DOHH2 (cell line): Measurements from ENCODE around the gene PLXNB1.

Experiments used
- H3F3A ChIP-seq: fragments of 200-600 bp; sonication (generic), shearing (Covaris generic); 2 replicates; pipeline ENCODE4 v1.6.0; 2016; ENCODE audit warnings: antibody characterized with exemption, mild to moderate bottlenecking; ENCODE audit not compliant: control insufficient read depth, insufficient read depth
- H3K27ac ChIP-seq: fragments of 200-600 bp; sonication (generic); 2 replicates; pipeline ENCODE4 v1.5.1; 2014; ENCODE audit warnings: low read depth, mild to moderate bottlenecking, low read length, moderate library complexity
- H3K27me3 ChIP-seq: fragments of 200-600 bp; sonication (generic); 2 replicates; pipeline ENCODE4 v1.6.1; 2014; ENCODE audit warnings: mild to moderate bottlenecking, low read length, mixed read lengths; ENCODE audit not compliant: control insufficient read depth
- H3K36me3 ChIP-seq: fragments of 200-600 bp; sonication (generic); 2 replicates; pipeline ENCODE4 v1.6.1; 2014; ENCODE audit warnings: mild to moderate bottlenecking, low read length, moderate library complexity, mixed read lengths; ENCODE audit not compliant: control insufficient read depth
- H3K4me1 ChIP-seq: fragments of 200-600 bp; sonication (generic); 2 replicates; pipeline ENCODE4 v1.6.1; 2014; ENCODE audit warnings: mild to moderate bottlenecking, low read length, mixed read lengths; ENCODE audit not compliant: control insufficient read depth
- H3K4me2 ChIP-seq: fragments of 200-600 bp; sonication (generic); 2 replicates; pipeline ENCODE4 v1.6.0; 2014; ENCODE audit warnings: mild to moderate bottlenecking, low read length, moderate library complexity
- H3K4me3 ChIP-seq: fragments of 200-600 bp; sonication (generic); 2 replicates; pipeline ENCODE4 v1.5.1; 2014; ENCODE audit warnings: mild to moderate bottlenecking, low read length, mixed read lengths
- H3K79me2 ChIP-seq: fragments of 200-600 bp; sonication (generic); 2 replicates; pipeline ENCODE4 v1.6.1; 2014; ENCODE audit warnings: mild to moderate bottlenecking, low read length, mixed read lengths; ENCODE audit not compliant: control insufficient read depth
- H3K9me2 ChIP-seq: fragments of 200-600 bp; sonication (generic); replicated peaks from 2 replicates; pipeline ENCODE4 v1.6.1; 2014; ENCODE audit warnings: mild to moderate bottlenecking, low read length, mixed read lengths; ENCODE audit not compliant: control insufficient read depth
- H3K9me3 ChIP-seq: fragments of 200-600 bp; sonication (generic); 2 replicates; pipeline ENCODE4 v1.6.1; 2014; ENCODE audit warnings: antibody characterized with exemption, low read length, mixed read lengths; ENCODE audit not compliant: control insufficient read depth, insufficient read depth
- H4K20me1 ChIP-seq: fragments of 200-600 bp; sonication (generic); 2 replicates; pipeline ENCODE4 v1.6.0; 2014; ENCODE audit warnings: low read depth, mild to moderate bottlenecking, antibody characterized with exemption, low read length, moderate library complexity; ENCODE audit not compliant: control insufficient read depth, insufficient read depth
- CTCF ChIP-seq: fragments of 200-600 bp; sonication (generic); IDR thresholded peaks from one replicate; pipeline ENCODE4 v1.5.1; 2014; ENCODE audit warnings: antibody characterized with exemption, mild to moderate bottlenecking, low read depth, low read length; ENCODE audit not compliant: poor library complexity, severe bottlenecking
- EZH2phosphoT487 ChIP-seq: fragments of 200-600 bp; sonication (generic); IDR thresholded peaks from 2 replicates; pipeline ENCODE4 v1.6.1; 2017; ENCODE audit warnings: borderline replicate concordance, mild to moderate bottlenecking, antibody characterized with exemption, low read length, moderate library complexity, mixed read lengths

PLXNB1 gene

GRCh38 chr3:48414376-48415250 lies 15.3 kb downstream of the PLXNB1 start:
- no peaks in the 10 kb centered on the region for H4K20me1 ChIP-seq
- H3K4me2 ChIP-seq: no peak overlapping the region
- no peaks in the 10 kb centered on the region for H3K9me3 ChIP-seq
- no peak overlapping the region for H3K4me3 ChIP-seq
- no peaks in the 10 kb centered on the region for H3K27me3 ChIP-seq
- no peaks in the 10 kb centered on the region for H3K36me3 ChIP-seq
- H3K79me2 ChIP-seq: no peaks in the 10 kb centered on the region
- TF ChIP-seq EZH2phosphoT487 (no peak), CTCF (no peak)
- H3K9me2 ChIP-seq: no peaks in the 10 kb centered on the region
- H3F3A ChIP-seq: no peaks in the 10 kb centered on the region
- H3K4me1 ChIP-seq: no peaks in the 10 kb centered on the region
- H3K27ac ChIP-seq: no peak overlapping the region

GRCh38 chr3:48413611-48414010 lies 16.3 kb downstream of the PLXNB1 start:
- H3K36me3 ChIP-seq: no peaks in the 10 kb centered on the region

DNA sequence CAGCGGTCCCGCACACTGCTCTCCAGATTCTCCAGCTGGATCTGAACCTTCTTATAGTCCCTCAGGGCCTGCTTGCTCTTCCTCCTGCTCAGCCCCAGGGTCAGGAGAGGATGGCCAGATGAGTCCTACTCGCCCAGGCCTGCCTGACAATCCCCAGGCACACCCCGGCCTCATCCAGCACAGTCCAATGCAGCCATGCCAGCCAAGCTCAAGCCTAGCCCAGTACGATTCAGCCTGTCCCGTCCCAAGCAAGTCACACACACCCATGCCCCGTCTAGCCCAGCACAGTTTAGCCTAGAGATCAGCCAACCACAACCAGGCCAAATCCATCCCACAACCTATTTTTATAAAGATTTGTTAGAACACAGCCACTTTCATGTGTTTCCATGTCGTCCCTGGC lies 16.8 kb downstream of the PLXNB1 start:
- Histone ChIP-seq H3K9me2 (no peaks in the 10 kb centered on the region), H3K9me3 (no peaks in the 10 kb centered on the region), H4K20me1 (no peaks in the 10 kb centered on the region), H3K4me3 (no peak overlapping the region), H3K27ac (no peak overlapping the region), H3K36me3 (no peaks in the 10 kb centered on the region), H3K4me1 (no peaks in the 10 kb centered on the region), H3K79me2 (no peaks in the 10 kb centered on the region), H3K27me3 (no peaks in the 10 kb centered on the region), H3F3A (no peaks in the 10 kb centered on the region), H3K4me2 (no peak overlapping the region)
- no peak for TF ChIP-seq EZH2phosphoT487

More at GRCh38 chr3:48413611-48414010, 16.3 kb downstream of the PLXNB1 start:
- H3K27me3 ChIP-seq: no peaks in the 10 kb centered on the region
- no peaks in the 10 kb centered on the region for H3K9me2 ChIP-seq
- no peak overlapping the region for H3K27ac ChIP-seq
- no peaks in the 10 kb centered on the region for H3K9me3 ChIP-seq
- H4K20me1 ChIP-seq: no peaks in the 10 kb centered on the region
- no peaks in the 10 kb centered on the region for H3K79me2 ChIP-seq
- no peaks in the 10 kb centered on the region for H3F3A ChIP-seq
- H3K4me2 ChIP-seq: no peak overlapping the region
- no peak overlapping the region for H3K4me3 ChIP-seq
- H3K4me1 ChIP-seq: no peaks in the 10 kb centered on the region
- no peak for TF ChIP-seq CTCF

- no peaks in the 10 kb centered on the region for H3K27me3 ChIP-seq
- no peak overlapping the region for H3K4me3 ChIP-seq
- no peak overlapping the region for H3K27ac ChIP-seq
- no peak overlapping the region for H3K4me2 ChIP-seq
- H3K36me3 ChIP-seq: no peaks in the 10 kb centered on the region
- no peaks in the 10 kb centered on the region for H3K9me2 ChIP-seq
- TF ChIP-seq EZH2phosphoT487 (no peak), CTCF (no peak)
- H3K9me3 ChIP-seq: no peaks in the 10 kb centered on the region
- no peaks in the 10 kb centered on the region for H3K4me1 ChIP-seq
- no peaks in the 10 kb centered on the region for H4K20me1 ChIP-seq
- no peaks in the 10 kb centered on the region for H3K79me2 ChIP-seq
- no peaks in the 10 kb centered on the region for H3F3A ChIP-seq
Measured at GRCh38 chr3:48412375-48413001, 17.4 kb downstream of the PLXNB1 start.
